Measurements from ENCODE around the gene MAPT.

MAPT gene

GRCh38 chr17:45867171-45867570 is 27.2 kb upstream of the MAPT start:
- H3K36me3 ChIP-seq (ENCODE audit: control insufficient read depth, insufficient read depth, low read length): no peaks in the 10 kb centered on the region
- no peak overlapping the region for H3K4me3 ChIP-seq (ENCODE audit: low read length)
- H3K9ac ChIP-seq (ENCODE audit: low read length): no peak overlapping the region
- no peaks in the 10 kb centered on the region for H3K4me1 ChIP-seq (ENCODE audit: control insufficient read depth, insufficient read depth, low read length)
- peaks cover 17% of the 10 kb centered on the region for H3K27me3 ChIP-seq (ENCODE audit: control insufficient read depth, insufficient read depth, low read length)
- no peaks in the 10 kb centered on the region for H3K9me3 ChIP-seq (ENCODE audit: control insufficient read depth, low read length)

DNA sequence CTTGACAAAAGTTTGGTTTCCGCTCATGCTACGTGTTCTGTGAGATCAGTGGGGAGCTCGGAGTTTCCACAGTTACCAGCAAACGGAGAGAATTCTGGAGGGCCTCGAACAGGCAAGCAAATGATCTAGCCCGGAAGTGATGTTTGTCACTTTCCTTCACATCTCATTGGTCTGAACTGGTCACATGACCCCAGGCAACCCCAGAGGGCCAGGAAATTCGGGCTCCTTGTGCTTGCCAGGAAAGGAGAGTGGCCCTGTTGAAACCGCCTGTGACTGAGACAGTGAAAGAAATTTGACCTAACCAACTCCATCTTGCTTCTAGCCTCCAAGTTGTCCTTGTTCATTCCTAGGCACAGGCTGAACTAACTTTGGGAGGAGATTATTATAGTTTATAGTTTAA is 26.7 kb upstream of the MAPT start:
- Histone ChIP-seq H3K36me3 (ENCODE audit: control insufficient read depth, insufficient read depth, low read length) (no peaks in the 10 kb centered on the region), H3K9me3 (ENCODE audit: control insufficient read depth, low read length) (no peaks in the 10 kb centered on the region), H3K9ac (ENCODE audit: low read length) (no peak overlapping the region), H3K4me3 (ENCODE audit: low read length) (no peak overlapping the region), H3K27me3 (ENCODE audit: control insufficient read depth, insufficient read depth, low read length) (peaks cover 17% of the 10 kb centered on the region), H3K4me1 (ENCODE audit: control insufficient read depth, insufficient read depth, low read length) (no peaks in the 10 kb centered on the region)

- H3K9ac ChIP-seq (ENCODE audit: low read length): no peak overlapping the region
- H3K36me3 ChIP-seq (ENCODE audit: control insufficient read depth, insufficient read depth, low read length): no peaks in the 10 kb centered on the region
- peaks cover 17% of the 10 kb centered on the region for H3K27me3 ChIP-seq (ENCODE audit: control insufficient read depth, insufficient read depth, low read length)
- H3K4me1 ChIP-seq (ENCODE audit: control insufficient read depth, insufficient read depth, low read length): no peaks in the 10 kb centered on the region
- no peaks in the 10 kb centered on the region for H3K9me3 ChIP-seq (ENCODE audit: control insufficient read depth, low read length)
- no peak overlapping the region for H3K4me3 ChIP-seq (ENCODE audit: low read length)
Measured at GRCh38 chr17:45868276-45868675, 26.1 kb upstream of the MAPT start.

DNA sequence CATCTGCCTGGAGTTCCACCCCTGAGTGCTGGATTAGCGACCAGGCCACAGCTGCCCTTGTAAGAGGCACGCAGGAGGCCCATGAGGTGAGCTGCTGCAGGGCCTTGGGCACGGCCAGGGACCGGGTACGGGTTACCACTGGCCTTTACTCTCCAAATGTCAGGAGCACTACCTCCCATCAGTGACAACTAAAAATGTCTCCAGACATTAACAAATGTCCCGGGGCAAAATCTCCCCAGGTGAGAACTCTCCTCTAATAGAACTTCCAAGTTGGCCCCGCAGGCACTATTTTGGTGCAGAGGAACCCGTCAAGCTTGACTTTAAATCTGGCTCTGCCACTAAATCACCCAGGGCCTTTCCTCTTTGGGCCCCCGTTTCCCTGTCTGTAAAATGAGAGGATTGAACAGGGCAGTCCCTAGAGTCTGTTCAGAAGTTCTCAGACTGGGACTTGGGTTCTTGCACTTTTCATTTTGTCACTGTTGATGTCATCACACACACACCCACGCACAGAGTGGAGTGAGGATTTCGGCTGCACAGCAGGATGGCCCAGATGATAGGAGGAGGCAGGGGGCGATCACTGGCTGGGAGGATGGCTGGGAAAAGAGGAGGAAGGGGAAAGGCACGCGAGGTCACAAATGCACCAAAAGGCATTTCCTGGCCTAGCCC is 24.5 kb upstream of the MAPT start:
- peaks cover 12% of the 10 kb centered on the region for H3K27me3 ChIP-seq (ENCODE audit: control insufficient read depth, insufficient read depth, low read length)

GRCh38 chr17:45870342-45870974 is 23.9 kb upstream of the MAPT start:
- H3K4me3 ChIP-seq (ENCODE audit: low read length): no peak overlapping the region
- H3K36me3 ChIP-seq (ENCODE audit: control insufficient read depth, insufficient read depth, low read length): no peaks in the 10 kb centered on the region
- H3K9ac ChIP-seq (ENCODE audit: low read length): no peak overlapping the region
- peaks cover 7% of the 10 kb centered on the region for H3K27me3 ChIP-seq (ENCODE audit: control insufficient read depth, insufficient read depth, low read length)
- H3K4me1 ChIP-seq (ENCODE audit: control insufficient read depth, insufficient read depth, low read length): no peaks in the 10 kb centered on the region
- no peaks in the 10 kb centered on the region for H3K9me3 ChIP-seq (ENCODE audit: control insufficient read depth, low read length)

More for the DNA sequence above, 24.5 kb upstream of the MAPT start:
- Histone ChIP-seq H3K36me3 (ENCODE audit: control insufficient read depth, insufficient read depth, low read length) (no peaks in the 10 kb centered on the region), H3K9me3 (ENCODE audit: control insufficient read depth, low read length) (no peaks in the 10 kb centered on the region), H3K9ac (ENCODE audit: low read length) (no peak overlapping the region), H3K4me1 (ENCODE audit: control insufficient read depth, insufficient read depth, low read length) (no peaks in the 10 kb centered on the region), H3K4me3 (ENCODE audit: low read length) (no peak overlapping the region)

DNA sequence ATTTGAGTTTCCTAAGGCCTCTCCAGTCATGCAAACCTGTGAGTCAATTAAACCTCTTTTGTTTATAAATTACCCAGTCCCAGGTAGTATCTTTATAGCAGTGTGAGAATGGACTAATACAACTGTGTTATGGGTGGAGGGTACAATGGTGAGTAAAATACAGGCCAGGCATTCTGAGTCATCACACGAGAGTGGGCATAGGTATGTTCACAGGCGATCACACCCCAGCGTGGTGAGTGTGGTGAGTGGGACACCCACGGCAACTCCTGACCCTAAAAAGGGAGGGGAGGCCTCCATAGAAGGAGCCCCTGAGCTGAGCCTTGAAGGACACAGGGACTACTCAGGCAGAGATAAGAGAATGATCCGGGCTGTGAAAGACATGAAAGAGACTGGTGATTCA is 22.6 kb upstream of the MAPT start:
- Histone ChIP-seq H3K9ac (ENCODE audit: low read length) (no peak overlapping the region), H3K9me3 (ENCODE audit: control insufficient read depth, low read length) (no peaks in the 10 kb centered on the region), H3K36me3 (ENCODE audit: control insufficient read depth, insufficient read depth, low read length) (no peaks in the 10 kb centered on the region), H3K4me1 (ENCODE audit: control insufficient read depth, insufficient read depth, low read length) (no peaks in the 10 kb centered on the region), H3K4me3 (ENCODE audit: low read length) (no peak overlapping the region), H3K27me3 (ENCODE audit: control insufficient read depth, insufficient read depth, low read length) (peaks cover 4% of the 10 kb centered on the region)

DNA sequence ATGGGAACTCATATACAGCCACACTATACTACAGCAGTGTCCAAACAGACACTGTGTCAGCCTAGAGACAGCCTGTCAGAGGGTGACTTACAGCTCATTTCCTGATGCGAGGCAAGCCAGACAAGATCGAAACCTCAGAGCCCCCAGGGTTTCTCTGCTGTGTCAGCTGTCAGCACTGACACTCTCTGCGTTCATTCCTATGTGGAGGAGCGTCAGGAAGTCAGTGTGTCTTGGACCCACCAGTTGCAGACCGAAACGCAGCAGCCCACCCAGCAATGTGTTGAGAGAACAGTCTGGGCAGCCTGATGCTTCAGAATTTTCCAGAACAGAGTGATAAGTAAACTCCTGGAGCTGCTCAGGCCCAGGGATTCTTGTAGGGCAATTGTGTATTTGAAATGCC is 20.6 kb upstream of the MAPT start:
- H3K36me3 ChIP-seq (ENCODE audit: control insufficient read depth, insufficient read depth, low read length): no peaks in the 10 kb centered on the region
- no peak overlapping the region for H3K9ac ChIP-seq (ENCODE audit: low read length)
- no peak overlapping the region for H3K4me3 ChIP-seq (ENCODE audit: low read length)
- peaks cover 4% of the 10 kb centered on the region for H3K27me3 ChIP-seq (ENCODE audit: control insufficient read depth, insufficient read depth, low read length)
- H3K4me1 ChIP-seq (ENCODE audit: control insufficient read depth, insufficient read depth, low read length): no peaks in the 10 kb centered on the region
- H3K9me3 ChIP-seq (ENCODE audit: control insufficient read depth, low read length): no peaks in the 10 kb centered on the region

DNA sequence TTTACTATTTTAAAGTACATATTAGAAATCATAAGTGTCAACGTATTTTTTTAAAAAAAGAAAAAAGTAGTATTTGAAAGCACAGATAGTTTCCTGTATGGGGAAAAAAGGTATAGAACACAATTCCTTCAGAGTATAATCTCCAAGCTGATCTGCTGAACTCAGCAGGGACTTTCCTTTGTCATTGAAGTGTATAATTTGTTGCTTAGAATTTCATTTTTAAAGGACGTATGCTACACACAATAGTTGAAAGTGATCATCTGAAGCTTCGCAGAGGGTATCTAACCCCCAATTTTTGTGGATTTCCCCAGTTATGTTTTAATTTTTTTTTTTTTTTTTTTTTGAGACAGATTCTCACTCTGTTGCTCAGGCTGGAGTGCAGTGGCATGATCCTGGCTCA is 20.2 kb upstream of the MAPT start:
- Histone ChIP-seq H3K9me3 (ENCODE audit: control insufficient read depth, low read length) (no peaks in the 10 kb centered on the region), H3K27me3 (ENCODE audit: control insufficient read depth, insufficient read depth, low read length) (peaks cover 4% of the 10 kb centered on the region), H3K36me3 (ENCODE audit: control insufficient read depth, insufficient read depth, low read length) (no peaks in the 10 kb centered on the region)

DNA sequence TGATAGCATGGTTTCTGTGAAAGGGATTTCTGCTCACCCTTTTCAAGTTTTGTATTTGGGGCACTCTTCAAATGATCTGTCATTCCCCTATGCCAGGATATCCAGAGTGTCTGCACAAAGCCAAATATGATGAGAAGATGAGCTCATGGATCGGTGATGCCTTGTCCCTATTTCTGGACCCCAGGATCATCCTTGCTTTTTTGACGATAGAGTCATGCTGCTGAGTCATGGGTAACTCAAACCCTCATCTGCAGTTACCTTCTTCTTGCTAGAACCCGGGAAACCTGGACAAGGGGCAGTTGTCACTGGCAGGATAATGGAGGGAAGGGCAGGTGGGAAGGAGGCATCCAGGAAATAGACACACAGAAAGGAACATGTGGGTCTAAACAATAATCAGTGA is 17.8 kb upstream of the MAPT start:
- Histone ChIP-seq H3K9ac (ENCODE audit: low read length) (no peak overlapping the region), H3K36me3 (ENCODE audit: control insufficient read depth, insufficient read depth, low read length) (no peaks in the 10 kb centered on the region), H3K4me3 (ENCODE audit: low read length) (no peak overlapping the region), H3K27me3 (ENCODE audit: control insufficient read depth, insufficient read depth, low read length) (peaks cover 4% of the 10 kb centered on the region), H3K4me1 (ENCODE audit: control insufficient read depth, insufficient read depth, low read length) (no peaks in the 10 kb centered on the region), H3K9me3 (ENCODE audit: control insufficient read depth, low read length) (no peaks in the 10 kb centered on the region)

More for the DNA sequence above, 20.2 kb upstream of the MAPT start:
- Histone ChIP-seq H3K9ac (ENCODE audit: low read length) (no peak overlapping the region), H3K4me3 (ENCODE audit: low read length) (no peak overlapping the region), H3K4me1 (ENCODE audit: control insufficient read depth, insufficient read depth, low read length) (no peaks in the 10 kb centered on the region)

DNA sequence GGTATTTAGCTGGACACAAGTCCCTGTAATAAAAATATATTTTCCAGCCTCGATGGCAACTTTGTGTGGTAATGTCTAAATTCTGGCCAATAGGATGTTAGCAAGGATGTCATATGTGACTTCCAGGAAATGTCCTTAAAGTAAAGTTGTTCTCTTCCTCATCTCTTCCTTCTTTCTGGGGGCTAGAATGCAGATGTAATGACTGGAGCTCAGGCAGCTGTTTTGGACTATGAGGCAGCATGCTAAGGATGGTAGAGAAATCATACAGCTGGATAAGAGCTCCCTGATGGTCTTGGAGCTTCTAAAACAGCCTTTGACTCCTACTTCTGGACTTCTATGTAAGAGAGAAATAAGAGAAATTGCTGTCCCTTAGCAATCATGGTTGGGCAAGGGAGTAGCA is 16.9 kb upstream of the MAPT start:
- no peak overlapping the region for H3K4me3 ChIP-seq (ENCODE audit: low read length)
- H3K9ac ChIP-seq (ENCODE audit: low read length): no peak overlapping the region
- H3K27me3 ChIP-seq (ENCODE audit: control insufficient read depth, insufficient read depth, low read length): peaks cover 4% of the 10 kb centered on the region
- H3K9me3 ChIP-seq (ENCODE audit: control insufficient read depth, low read length): no peaks in the 10 kb centered on the region
- H3K36me3 ChIP-seq (ENCODE audit: control insufficient read depth, insufficient read depth, low read length): no peaks in the 10 kb centered on the region
- H3K4me1 ChIP-seq (ENCODE audit: control insufficient read depth, insufficient read depth, low read length): no peaks in the 10 kb centered on the region

DNA sequence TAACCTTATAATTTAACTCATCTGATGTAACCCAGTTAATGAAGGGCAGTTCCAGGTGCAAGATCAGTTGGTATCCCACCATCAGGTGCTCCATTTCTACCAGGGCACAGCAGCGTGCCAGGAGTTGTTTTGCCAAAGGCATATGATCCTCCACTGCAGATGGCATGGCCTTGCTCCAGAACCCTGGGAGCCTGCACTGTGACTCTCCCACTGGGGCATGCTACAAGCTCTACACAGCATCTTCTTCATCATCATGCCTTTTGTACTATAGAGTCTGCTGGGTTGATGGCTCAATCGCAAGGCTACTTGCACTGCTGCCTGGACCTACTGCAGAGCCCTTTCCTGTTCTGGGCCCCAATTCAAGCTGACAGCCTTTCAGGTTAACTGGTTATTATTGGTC is 11.3 kb upstream of the MAPT start:
- Histone ChIP-seq H3K4me1 (ENCODE audit: control insufficient read depth, insufficient read depth, low read length) (no peaks in the 10 kb centered on the region), H3K9me3 (ENCODE audit: control insufficient read depth, low read length) (no peaks in the 10 kb centered on the region), H3K4me3 (ENCODE audit: low read length) (no peak overlapping the region), H3K36me3 (ENCODE audit: control insufficient read depth, insufficient read depth, low read length) (no peaks in the 10 kb centered on the region), H3K9ac (ENCODE audit: low read length) (no peak overlapping the region), H3K27me3 (ENCODE audit: control insufficient read depth, insufficient read depth, low read length) (peaks cover 4% of the 10 kb centered on the region)

DNA sequence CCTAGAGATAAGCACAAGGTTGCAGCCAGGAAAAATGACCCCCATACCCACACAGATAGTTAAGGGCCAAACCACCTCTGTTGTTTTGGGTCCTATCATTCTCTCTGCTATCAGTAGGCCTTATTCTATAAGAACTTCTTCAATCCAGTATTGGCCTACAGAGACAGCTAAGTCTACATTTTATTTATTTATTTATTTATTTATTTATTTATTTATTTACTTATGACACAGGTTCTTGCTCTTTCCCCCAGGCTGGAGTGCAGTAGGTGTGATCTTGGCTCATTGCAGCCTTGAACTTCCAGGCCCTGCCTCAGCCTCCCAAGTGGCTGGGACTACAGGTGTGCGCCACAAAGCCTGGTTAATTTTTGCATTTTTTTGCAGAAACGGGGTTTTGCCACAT is 7.5 kb upstream of the MAPT start:
- no peaks in the 10 kb centered on the region for H3K36me3 ChIP-seq (ENCODE audit: control insufficient read depth, insufficient read depth, low read length)
- peaks cover 4% of the 10 kb centered on the region for H3K27me3 ChIP-seq (ENCODE audit: control insufficient read depth, insufficient read depth, low read length)
- no peaks in the 10 kb centered on the region for H3K4me1 ChIP-seq (ENCODE audit: control insufficient read depth, insufficient read depth, low read length)
- no peak overlapping the region for H3K4me3 ChIP-seq (ENCODE audit: low read length)
- H3K9ac ChIP-seq (ENCODE audit: low read length): no peak overlapping the region
- H3K9me3 ChIP-seq (ENCODE audit: control insufficient read depth, low read length): no peaks in the 10 kb centered on the region
